Cardiac muscle cell (in vitro differentiated cells and primary cell): ENCODE measurements around the gene GOLGA1. TPM values are rescaled to one million over a fixed set of nuclear protein-coding genes. Genes with fewer than 3 reads are reported as not detected.

Experiments used
- DNase-seq, 2 donors: peaks; one replicate each; pipeline versions ENCODE4 v3.0.0 to v3.0.0-alpha.2; 2010 to 2017; ENCODE audit warnings: low read depth in 1 of 2, low spot score in 1 of 2
- H3K27ac ChIP-seq: fragments of 200-600 bp; sonication (generic); 2 replicates; pipeline ENCODE4 v1.5.1; 2016
- H3K27me3 ChIP-seq: fragments of 200-600 bp; sonication (generic); 2 replicates; pipeline ENCODE4 v1.6.0; 2016; ENCODE audit warnings: control low read depth
- H3K36me3 ChIP-seq: fragments of 200-600 bp; sonication (generic); 2 replicates; pipeline ENCODE4 v1.5.1; 2016; ENCODE audit warnings: control low read depth
- H3K4me1 ChIP-seq: fragments of 200-600 bp; sonication (generic); 2 replicates; pipeline ENCODE4 v1.8.1; 2017; ENCODE audit warnings: low read depth, mild to moderate bottlenecking, mixed run types
- H3K4me3 ChIP-seq: fragments of 200-600 bp; sonication (generic); 2 replicates; pipeline ENCODE4 v1.5.1; 2016; ENCODE audit warnings: mild to moderate bottlenecking
- H3K9me3 ChIP-seq: fragments of 200-600 bp; sonication (generic); 2 replicates; pipeline ENCODE4 v1.5.1; 2017; ENCODE audit warnings: low read depth, mild to moderate bottlenecking, control low read depth
- polyA plus RNA-seq: library from polyadenylated mRNA; unstranded; fragments of >200 nt; fragmentation: Nextera tagmentation; extraction: Ambion mirVana; gene quantifications from 2 replicates; pipeline ENCODE4 v1.2.1, GENCODE V29; 2016
- total RNA-seq: library from RNA; depleted of rRNA; stranded (reverse); fragments of >200 nt; gene quantifications from 2 replicates; pipeline ENCODE4 v1.2.3, GENCODE V29; 2016
- TF ChIP-seq, protein P1 (sequence below): IDR thresholded peaks from 2 replicates; pipeline ENCODE4 v1.5.1; 2012; ENCODE audit warnings: low read depth, mild to moderate bottlenecking, low read length

GOLGA1 gene
- total and polyA plus RNA-seq, 2 experiments from 2014 or later: 15.0 to 21.1 TPM

DNA sequence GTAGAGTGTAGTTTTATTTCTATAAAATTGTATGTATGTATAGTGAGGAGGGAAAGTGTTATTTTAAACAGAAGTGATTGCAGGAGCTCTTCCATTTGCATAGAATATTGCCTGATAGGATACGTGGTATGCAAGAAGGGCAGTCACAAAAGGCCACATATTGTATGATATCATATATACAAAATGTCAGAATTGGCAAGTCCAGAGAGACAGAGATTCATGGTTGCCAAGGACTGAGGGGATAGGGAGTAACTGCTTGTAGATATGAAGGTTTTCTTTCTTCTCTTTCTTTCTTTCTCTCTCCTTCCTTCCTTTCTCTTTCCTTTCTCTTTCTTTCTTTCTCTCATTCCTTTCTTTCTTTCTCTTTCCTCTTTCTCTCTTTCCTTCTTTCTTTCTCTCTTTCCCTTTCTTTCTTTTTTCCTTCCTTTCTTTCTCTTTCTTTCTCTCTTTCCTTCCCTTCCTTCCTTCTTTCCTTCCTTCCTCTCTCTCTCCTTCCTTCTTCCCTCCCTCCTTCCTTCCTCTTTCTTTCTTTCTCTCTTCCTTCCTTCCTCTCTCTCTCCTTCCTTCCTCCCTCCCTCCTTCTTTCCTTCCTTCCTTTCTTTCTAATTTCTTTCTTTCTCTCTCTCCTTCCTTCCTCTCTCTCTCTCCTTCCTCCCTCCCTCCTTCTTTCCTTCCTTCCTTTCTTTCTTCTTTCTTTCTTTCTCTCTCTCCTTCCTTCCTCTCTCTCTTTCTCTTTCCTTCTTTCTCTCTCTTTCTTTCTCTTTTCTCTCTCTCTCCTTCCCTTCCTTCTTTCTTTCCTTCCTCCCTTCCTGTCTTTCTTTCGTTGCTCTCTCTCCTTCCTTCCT, 112.2 kb downstream of the GOLGA1 start:
- Histone ChIP-seq H3K4me3 (no peak overlapping the region), H3K4me1 (no peaks in the 10 kb centered on the region)

More for the DNA sequence above, 112.2 kb downstream of the GOLGA1 start:
- Histone ChIP-seq H3K27me3 (no peaks in the 10 kb centered on the region), H3K9me3 (no peaks in the 10 kb centered on the region), H3K36me3 (no peaks in the 10 kb centered on the region), H3K27ac (no peak overlapping the region)
- TF ChIP-seq, protein P1, sequence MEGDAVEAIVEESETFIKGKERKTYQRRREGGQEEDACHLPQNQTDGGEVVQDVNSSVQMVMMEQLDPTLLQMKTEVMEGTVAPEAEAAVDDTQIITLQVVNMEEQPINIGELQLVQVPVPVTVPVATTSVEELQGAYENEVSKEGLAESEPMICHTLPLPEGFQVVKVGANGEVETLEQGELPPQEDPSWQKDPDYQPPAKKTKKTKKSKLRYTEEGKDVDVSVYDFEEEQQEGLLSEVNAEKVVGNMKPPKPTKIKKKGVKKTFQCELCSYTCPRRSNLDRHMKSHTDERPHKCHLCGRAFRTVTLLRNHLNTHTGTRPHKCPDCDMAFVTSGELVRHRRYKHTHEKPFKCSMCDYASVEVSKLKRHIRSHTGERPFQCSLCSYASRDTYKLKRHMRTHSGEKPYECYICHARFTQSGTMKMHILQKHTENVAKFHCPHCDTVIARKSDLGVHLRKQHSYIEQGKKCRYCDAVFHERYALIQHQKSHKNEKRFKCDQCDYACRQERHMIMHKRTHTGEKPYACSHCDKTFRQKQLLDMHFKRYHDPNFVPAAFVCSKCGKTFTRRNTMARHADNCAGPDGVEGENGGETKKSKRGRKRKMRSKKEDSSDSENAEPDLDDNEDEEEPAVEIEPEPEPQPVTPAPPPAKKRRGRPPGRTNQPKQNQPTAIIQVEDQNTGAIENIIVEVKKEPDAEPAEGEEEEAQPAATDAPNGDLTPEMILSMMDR: no peak
- DNase-seq: no peak

Other genes with a start within 250 kb of the GOLGA1 start
- 12.8 and 19.8 TPM in 2 replicates for gene NR6A1, start 169.8 kb downstream of the GOLGA1 start, total RNA-seq
- 3.2 and 5.8 TPM in 2 replicates for gene NR6A1, start 169.8 kb downstream of the GOLGA1 start, polyA plus RNA-seq
- gene OLFML2A, start 163.9 kb downstream of the GOLGA1 start, total RNA-seq: 4.7 and 10.7 TPM in 2 replicates
- gene OLFML2A, start 163.9 kb downstream of the GOLGA1 start, polyA plus RNA-seq: 2.6 and 3.4 TPM in 2 replicates
- gene WDR38, start 87.6 kb downstream of the GOLGA1 start, total RNA-seq: not detected in 2 replicates
- gene WDR38, start 87.6 kb downstream of the GOLGA1 start, polyA plus RNA-seq: not detected in 2 replicates
- gene RPL35, start 79.1 kb downstream of the GOLGA1 start, total RNA-seq: 2,527 and 2,996 TPM in 2 replicates
- 1,204 and 1,356 TPM in 2 replicates for gene RPL35, start 79.1 kb downstream of the GOLGA1 start, polyA plus RNA-seq
- gene ARPC5L, start 79.0 kb downstream of the GOLGA1 start, total RNA-seq: 24.3 and 36.0 TPM in 2 replicates
- 61.2 and 88.8 TPM in 2 replicates for gene ARPC5L, start 79.0 kb downstream of the GOLGA1 start, polyA plus RNA-seq
- 4.6 and 15.0 TPM in 2 replicates for gene SCAI, start 202.4 kb upstream of the GOLGA1 start, total RNA-seq
- 4.4 and 12.5 TPM in 2 replicates for gene SCAI, start 202.4 kb upstream of the GOLGA1 start, polyA plus RNA-seq
- 16.5 TPM in 2 replicates for gene PPP6C, start 248.7 kb upstream of the GOLGA1 start, total RNA-seq
- 16.3 and 27.7 TPM in 2 replicates for gene PPP6C, start 248.7 kb upstream of the GOLGA1 start, polyA plus RNA-seq